Liver (tissue), 9 donors: ENCODE results near the gene P4HTM. TPM values are rescaled to one million over a fixed set of nuclear protein-coding genes. Genes with fewer than 3 reads are reported as not detected.

ENCODE experiments used
- DNase-seq: peaks from one replicate; pipeline ENCODE4 v3.0.0-alpha.2; 2017; ENCODE audit warnings: low spot score
- H3K27ac ChIP-seq, 2 donors: one replicate each; pipeline ENCODE4 v1.7.0; 2013; ENCODE audit warnings: inconsistent platforms in 2 of 2, low read length in 2 of 2, control low read depth in 1 of 2, low read depth in 1 of 2, mild to moderate bottlenecking in 1 of 2
- H3K27me3 ChIP-seq, 4 donors: one replicate each; pipeline versions ENCODE4 v1.6.1 to v1.7.0; 2013; ENCODE audit warnings: low read length in 3 of 4, inconsistent platforms in 1 of 4, mild to moderate bottlenecking in 1 of 4, moderate library complexity in 1 of 4; ENCODE audit not compliant: control insufficient read depth in 4 of 4, insufficient read depth in 4 of 4
- H3K36me3 ChIP-seq, 4 donors: one replicate each; pipeline versions ENCODE4 v1.6.1 to v1.7.0; 2013; ENCODE audit warnings: low read length in 3 of 4, mild to moderate bottlenecking in 3 of 4, low read depth in 1 of 4, moderate library complexity in 1 of 4; ENCODE audit not compliant: control insufficient read depth in 4 of 4, insufficient read depth in 3 of 4
- H3K4me1 ChIP-seq, 4 donors: one replicate each; pipeline versions ENCODE4 v1.6.1 to v1.7.0; 2013; ENCODE audit warnings: low read length in 3 of 4, mild to moderate bottlenecking in 3 of 4, moderate library complexity in 1 of 4; ENCODE audit not compliant: control insufficient read depth in 4 of 4, insufficient read depth in 4 of 4
- H3K4me3 ChIP-seq, 3 donors: one replicate each; pipeline versions ENCODE4 v1.6.1 to v1.7.0; 2013; ENCODE audit warnings: low read length in 3 of 3, control low read depth in 1 of 3, low read depth in 1 of 3, mild to moderate bottlenecking in 1 of 3
- H3K9ac ChIP-seq, 2 donors: one replicate each; pipeline ENCODE4 v1.7.0; 2013; ENCODE audit warnings: low read length in 2 of 2, mild to moderate bottlenecking in 2 of 2, moderate library complexity in 2 of 2, control low read depth in 1 of 2, low read depth in 1 of 2
- H3K9me3 ChIP-seq, 4 donors: one replicate each; pipeline versions ENCODE4 v1.6.1 to v1.7.0; 2013; ENCODE audit warnings: low read length in 3 of 4; ENCODE audit not compliant: control insufficient read depth in 4 of 4
- ATF3 ChIP-seq: IDR thresholded peaks from 2 replicates; pipeline ENCODE4 v1.6.1; 2016; ENCODE audit warnings: antibody characterized with exemption
- EGR1 ChIP-seq, 2 donors: IDR thresholded peaks; 2 replicates each; pipeline ENCODE4 v1.6.1; 2016 to 2018; ENCODE audit warnings: antibody characterized with exemption in 2 of 2, low read depth in 2 of 2
- FOXA1 ChIP-seq: IDR thresholded peaks from 2 replicates; pipeline ENCODE4 v1.6.1; 2016; ENCODE audit warnings: antibody characterized with exemption
- FOXA2 ChIP-seq: IDR thresholded peaks from 2 replicates; pipeline ENCODE4 v1.6.1; 2016; ENCODE audit warnings: antibody characterized with exemption
- GABPA ChIP-seq, 2 donors: IDR thresholded peaks in 1 of 2; conservative IDR thresholded peaks in 1 of 2; 2 replicates each; pipeline ENCODE4 v1.6.1; 2016; ENCODE audit warnings: antibody characterized with exemption in 2 of 2, mild to moderate bottlenecking in 1 of 2, moderate library complexity in 1 of 2
- HNF4A ChIP-seq, 2 donors: conservative IDR thresholded peaks; 2 replicates each; pipeline ENCODE4 v1.6.1; 2016; ENCODE audit warnings: antibody characterized with exemption in 2 of 2, mild to moderate bottlenecking in 2 of 2
- HNF4G ChIP-seq: IDR thresholded peaks from 2 replicates; pipeline ENCODE4 v1.6.1; 2016; ENCODE audit warnings: antibody characterized with exemption
- JUND ChIP-seq, 2 donors: IDR thresholded peaks; 2 replicates each; pipeline ENCODE4 v1.6.1; 2016; ENCODE audit warnings: antibody characterized with exemption in 2 of 2
- NR2F2 ChIP-seq: IDR thresholded peaks from 2 replicates; pipeline ENCODE4 v1.6.1; 2016; ENCODE audit warnings: antibody characterized with exemption
- RAD21 ChIP-seq, 2 donors: IDR thresholded peaks; 2 replicates each; pipeline ENCODE4 v1.6.1; 2016; ENCODE audit warnings: antibody characterized with exemption in 2 of 2, mild to moderate bottlenecking in 2 of 2
- REST ChIP-seq: IDR thresholded peaks from 2 replicates; pipeline ENCODE4 v1.6.1; 2016; ENCODE audit warnings: antibody characterized with exemption, mild to moderate bottlenecking
- RXRA ChIP-seq, 2 donors: IDR thresholded peaks; 2 replicates each; pipeline ENCODE4 v1.6.1; 2017 to 2018; ENCODE audit warnings: antibody characterized with exemption in 2 of 2, mild to moderate bottlenecking in 1 of 2
- SP1 ChIP-seq: IDR thresholded peaks from 2 replicates; pipeline ENCODE4 v1.6.1; 2018; ENCODE audit warnings: antibody characterized with exemption, mild to moderate bottlenecking
- TAF1 ChIP-seq: conservative IDR thresholded peaks from 2 replicates; pipeline ENCODE4 v1.6.1; 2016; ENCODE audit warnings: antibody characterized with exemption, mild to moderate bottlenecking
- YY1 ChIP-seq: IDR thresholded peaks from 2 replicates; pipeline ENCODE4 v1.6.1; 2016; ENCODE audit warnings: antibody characterized with exemption, mild to moderate bottlenecking
- WGBS: extraction: QIAGEN DNeasy Blood & Tissue Kit; methylation state at CpG from one replicate; pipeline ENCODE4 v1.1.7; 2013; 5-methylcytosine and 5-hydroxymethylcytosine counted together
- polyA plus RNA-seq, 2 donors: library from polyadenylated mRNA; stranded (reverse) in 1 of 2; unstranded in 1 of 2; fragments of 200-250 nt in 1 of 2; fragments of >200 nt in 1 of 2; fragmentation: Nextera tagmentation in 1 of 2; extraction: Ambion mirVana in 1 of 2; gene quantifications; one replicate each; pipeline versions ENCODE4 v1.2.1 to v1.2.3, GENCODE V29; 2013 to 2015
- total RNA-seq, 2 donors: library from RNA; depleted of rRNA; stranded (reverse); fragments of >200 nt; gene quantifications; one replicate each; pipeline ENCODE4 v1.2.3, GENCODE V29; 2014
- TF ChIP-seq, protein P1 (sequence below): fragments of 150-350 bp; IDR thresholded peaks from 2 replicates; pipeline ENCODE4 v1.5.1; 2017; ENCODE audit warnings: improper control_type of control experiment, low read depth, low read length; ENCODE audit not compliant: missing input control
- TF ChIP-seq, protein P2 (sequence below): IDR thresholded peaks from 2 replicates; pipeline ENCODE4 v1.6.1; 2016; ENCODE audit warnings: antibody characterized with exemption
- TF ChIP-seq, protein P3 (sequence below): IDR thresholded peaks from 2 replicates; pipeline ENCODE4 v1.6.1; 2016; ENCODE audit warnings: antibody characterized with exemption
- donor health status: healthy.
- donor health status: healthy.
- donor health status: healthy.
- donor health status: healthy.
- donor health status: healthy.

The P4HTM gene
- total and polyA plus RNA-seq, 4 donors: 10.0 to 16.2 (median 11.9) TPM

- H3K9me3 ChIP-seq: no peaks in the 10 kb centered on the region
- peaks cover 0 to 4% (median 0%) of the 10 kb centered on the region in 4 donors for H3K36me3 ChIP-seq
- DNase-seq: no peak
- TF ChIP-seq RAD21 (IDR thresholded peaks at IDR 0.05) (no peak), HNF4G (no peak), SP1 (no peak), RXRA (IDR thresholded peaks at IDR 0.05) (no peak), GABPA (IDR thresholded peaks at IDR 0.05 in 1 of 2, conservative IDR thresholded peaks at IDR 0.05 in 1 of 2) (no peak), EGR1 (IDR thresholded peaks at IDR 0.05; ENCODE audit: low read depth in 2 of 2) (no peak), YY1 (no peak), JUND (IDR thresholded peaks at IDR 0.05) (no peak), TAF1 (no peak), HNF4A (conservative IDR thresholded peaks at IDR 0.05) (no peak), REST (no peak), ATF3 (no peak), FOXA1 (no peak), FOXA2 (no peak), NR2F2 (no peak)
- TF ChIP-seq, protein P1, sequence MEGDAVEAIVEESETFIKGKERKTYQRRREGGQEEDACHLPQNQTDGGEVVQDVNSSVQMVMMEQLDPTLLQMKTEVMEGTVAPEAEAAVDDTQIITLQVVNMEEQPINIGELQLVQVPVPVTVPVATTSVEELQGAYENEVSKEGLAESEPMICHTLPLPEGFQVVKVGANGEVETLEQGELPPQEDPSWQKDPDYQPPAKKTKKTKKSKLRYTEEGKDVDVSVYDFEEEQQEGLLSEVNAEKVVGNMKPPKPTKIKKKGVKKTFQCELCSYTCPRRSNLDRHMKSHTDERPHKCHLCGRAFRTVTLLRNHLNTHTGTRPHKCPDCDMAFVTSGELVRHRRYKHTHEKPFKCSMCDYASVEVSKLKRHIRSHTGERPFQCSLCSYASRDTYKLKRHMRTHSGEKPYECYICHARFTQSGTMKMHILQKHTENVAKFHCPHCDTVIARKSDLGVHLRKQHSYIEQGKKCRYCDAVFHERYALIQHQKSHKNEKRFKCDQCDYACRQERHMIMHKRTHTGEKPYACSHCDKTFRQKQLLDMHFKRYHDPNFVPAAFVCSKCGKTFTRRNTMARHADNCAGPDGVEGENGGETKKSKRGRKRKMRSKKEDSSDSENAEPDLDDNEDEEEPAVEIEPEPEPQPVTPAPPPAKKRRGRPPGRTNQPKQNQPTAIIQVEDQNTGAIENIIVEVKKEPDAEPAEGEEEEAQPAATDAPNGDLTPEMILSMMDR: no peak
- TF ChIP-seq, protein P2, sequence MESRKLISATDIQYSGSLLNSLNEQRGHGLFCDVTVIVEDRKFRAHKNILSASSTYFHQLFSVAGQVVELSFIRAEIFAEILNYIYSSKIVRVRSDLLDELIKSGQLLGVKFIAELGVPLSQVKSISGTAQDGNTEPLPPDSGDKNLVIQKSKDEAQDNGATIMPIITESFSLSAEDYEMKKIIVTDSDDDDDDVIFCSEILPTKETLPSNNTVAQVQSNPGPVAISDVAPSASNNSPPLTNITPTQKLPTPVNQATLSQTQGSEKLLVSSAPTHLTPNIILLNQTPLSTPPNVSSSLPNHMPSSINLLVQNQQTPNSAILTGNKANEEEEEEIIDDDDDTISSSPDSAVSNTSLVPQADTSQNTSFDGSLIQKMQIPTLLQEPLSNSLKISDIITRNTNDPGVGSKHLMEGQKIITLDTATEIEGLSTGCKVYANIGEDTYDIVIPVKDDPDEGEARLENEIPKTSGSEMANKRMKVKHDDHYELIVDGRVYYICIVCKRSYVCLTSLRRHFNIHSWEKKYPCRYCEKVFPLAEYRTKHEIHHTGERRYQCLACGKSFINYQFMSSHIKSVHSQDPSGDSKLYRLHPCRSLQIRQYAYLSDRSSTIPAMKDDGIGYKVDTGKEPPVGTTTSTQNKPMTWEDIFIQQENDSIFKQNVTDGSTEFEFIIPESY: no peak
- TF ChIP-seq, protein P3, sequence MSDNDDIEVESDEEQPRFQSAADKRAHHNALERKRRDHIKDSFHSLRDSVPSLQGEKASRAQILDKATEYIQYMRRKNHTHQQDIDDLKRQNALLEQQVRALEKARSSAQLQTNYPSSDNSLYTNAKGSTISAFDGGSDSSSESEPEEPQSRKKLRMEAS: no peak
- WGBS: 98% methylated on average over 8 of the region's 8 CpGs
- no peak overlapping the region for H3K4me3 ChIP-seq
- no peak overlapping the region for H3K27ac ChIP-seq
- H3K9ac ChIP-seq: no peak overlapping the region
- H3K27me3 ChIP-seq: no peaks in the 10 kb centered on the region
- peaks cover 0 to under 1% (median 0%) of the 10 kb centered on the region in 4 donors for H3K4me1 ChIP-seq
Observed at GRCh38 chr3:48996640-48997039, 6.6 kb downstream of the P4HTM start.
